GM12891 (cell line): ENCODE results near the gene ARHGAP33.

Experiments used
- POLR2A ChIP-seq: IDR thresholded peaks from 2 replicates; pipeline ENCODE4 v1.6.1; 2011; ENCODE audit warnings: low read depth, low read length, control low read depth
- POLR2AphosphoS5 ChIP-seq: IDR thresholded peaks from 2 replicates; pipeline ENCODE4 v1.6.1; 2011; ENCODE audit warnings: low read depth, low read length, control low read depth
- SPI1 ChIP-seq: IDR thresholded peaks from 2 replicates; pipeline ENCODE4 v1.6.1; 2011; ENCODE audit warnings: low read depth, low read length, control low read depth

- 0 out of 2 replicates have a peak, but pooled peaks have one; percentile 7 for TF ChIP-seq POLR2AphosphoS5
- TF ChIP-seq POLR2A, result no peak
- TF ChIP-seq SPI1, result no peak
These were observed 35.9 kb upstream of the ARHGAP33 start for GRCh38 chr19:35739275-35740107.
